ENCODE data around the gene RABEP2. TPM values are rescaled to one million over a fixed set of nuclear protein-coding genes. Genes with fewer than 3 reads are reported as not detected.
"Not testable (repeated sequence)": the region's sequence is repeated elsewhere in the genome, so short reads cannot be mapped to it uniquely, and the experiment has no call there.

Gene RABEP2
- total RNA-seq, 1 experiment from 2014 or later, result 17.6 TPM

GRCh38 chr16:28974007-28974436 is 49.0 kb upstream of the RABEP2 start:
- Histone ChIP-seq H3K36me3 (ENCODE audit: insufficient read depth, low read length, poor library complexity, severe bottlenecking) (no peaks in the 10 kb centered on the region), H3K27ac (ENCODE audit: low read depth, low read length, poor library complexity, severe bottlenecking) (peak overlapping the region; percentile 51), H3K4me1 (ENCODE audit: insufficient read depth, low read length, poor library complexity, severe bottlenecking) (peaks cover 8% of the 10 kb centered on the region), H3K9me3 (ENCODE audit: low read depth, low read length, poor library complexity, severe bottlenecking) (no peaks in the 10 kb centered on the region), H3K4me3 (ENCODE audit: low read depth, low read length, poor library complexity, severe bottlenecking) (peak overlapping the region; percentile 99), H3K27me3 (replicated peaks; ENCODE audit: insufficient read depth, low read depth, low read length, poor library complexity) (no peaks in the 10 kb centered on the region)
- TSS peak; percentile 98 for BruUV-seq (replicated peaks)
- ChIA-PET CTCF (no interaction called here), POLR2A (ENCODE audit: low non-redundant PET) (interaction anchor here (0.6 kb wide), 1 partner anchor 111 kb away, joined by 3 read pairs; no protein-coding TSS in a partner anchor)
- TF ChIP-seq EZH2 (IDR thresholded peaks at IDR 0.05; ENCODE audit: borderline replicate concordance, low read depth, low read length, poor library complexity, severe bottlenecking) (no peak), CTCF (conservative IDR thresholded peaks at IDR 0.05; ENCODE audit: low read depth, low read length) (peak; percentile 82)
- intact Hi-C loops (cut with micrococcal nuclease; ENCODE audit: unreplicated experiment), result no loop called here
- DNase-seq (ENCODE audit: low spot score), result peak; percentile 81

- H3K9me3 ChIP-seq (ENCODE audit: low read depth, low read length, poor library complexity, severe bottlenecking); H3K4me3 ChIP-seq (ENCODE audit: low read depth, low read length, poor library complexity, severe bottlenecking); H3K36me3 ChIP-seq (ENCODE audit: insufficient read depth, low read length, poor library complexity, severe bottlenecking); CTCF ChIA-PET; BruUV-seq (replicated peaks); H3K27ac ChIP-seq (ENCODE audit: low read depth, low read length, poor library complexity, severe bottlenecking); DNase-seq (ENCODE audit: low spot score); H3K4me1 ChIP-seq (ENCODE audit: insufficient read depth, low read length, poor library complexity, severe bottlenecking); H3K27me3 ChIP-seq (replicated peaks; ENCODE audit: insufficient read depth, low read depth, low read length, poor library complexity); intact Hi-C loops (cut with micrococcal nuclease; ENCODE audit: unreplicated experiment); POLR2A ChIA-PET (ENCODE audit: low non-redundant PET): not testable (repeated sequence)
Measured at GRCh38 chr16:28969696-28970095, 44.7 kb upstream of the RABEP2 start.

- Histone ChIP-seq H3K4me1 (ENCODE audit: insufficient read depth, low read length, poor library complexity, severe bottlenecking) (no peaks in the 10 kb centered on the region), H3K4me3 (ENCODE audit: low read depth, low read length, poor library complexity, severe bottlenecking) (no peak overlapping the region), H3K27ac (ENCODE audit: low read depth, low read length, poor library complexity, severe bottlenecking) (no peak overlapping the region), H3K36me3 (ENCODE audit: insufficient read depth, low read length, poor library complexity, severe bottlenecking) (peaks cover 23% of the 10 kb centered on the region), H3K27me3 (replicated peaks; ENCODE audit: insufficient read depth, low read depth, low read length, poor library complexity) (no peaks in the 10 kb centered on the region), H3K9me3 (ENCODE audit: low read depth, low read length, poor library complexity, severe bottlenecking) (no peaks in the 10 kb centered on the region)
- ChIA-PET CTCF (interaction anchor here (0.6 kb wide), 1 partner anchor 74 kb away, joined by 3 read pairs; no protein-coding TSS in a partner anchor), POLR2A (ENCODE audit: low non-redundant PET) (no interaction called here)
- TF ChIP-seq EZH2 (IDR thresholded peaks at IDR 0.05; ENCODE audit: borderline replicate concordance, low read depth, low read length, poor library complexity, severe bottlenecking) (no peak), CTCF (conservative IDR thresholded peaks at IDR 0.05; ENCODE audit: low read depth, low read length) (no peak)
- no peak for DNase-seq (ENCODE audit: low spot score)
- no TSS peak for BruUV-seq (replicated peaks)
- intact Hi-C loops (cut with micrococcal nuclease; ENCODE audit: unreplicated experiment), result no loop called here
Measured at GRCh38 chr16:28967156-28967555, 42.1 kb upstream of the RABEP2 start.

- peaks cover 34% of the 10 kb centered on the region for H3K36me3 ChIP-seq (ENCODE audit: insufficient read depth, low read length, poor library complexity, severe bottlenecking)
- DNase-seq (ENCODE audit: low spot score), result no peak
- no peak for TF ChIP-seq EZH2 (IDR thresholded peaks at IDR 0.05; ENCODE audit: borderline replicate concordance, low read depth, low read length, poor library complexity, severe bottlenecking)
- no TSS peak for BruUV-seq (replicated peaks)
- no peak overlapping the region for H3K4me3 ChIP-seq (ENCODE audit: low read depth, low read length, poor library complexity, severe bottlenecking)
- H3K4me1 ChIP-seq (ENCODE audit: insufficient read depth, low read length, poor library complexity, severe bottlenecking), result no peaks in the 10 kb centered on the region
- H3K9me3 ChIP-seq (ENCODE audit: low read depth, low read length, poor library complexity, severe bottlenecking), result no peaks in the 10 kb centered on the region
- no peaks in the 10 kb centered on the region for H3K27me3 ChIP-seq (replicated peaks; ENCODE audit: insufficient read depth, low read depth, low read length, poor library complexity)
- ChIA-PET CTCF (no interaction called here), POLR2A (ENCODE audit: low non-redundant PET) (no interaction called here)
- H3K27ac ChIP-seq (ENCODE audit: low read depth, low read length, poor library complexity, severe bottlenecking), result no peak overlapping the region
- intact Hi-C loops (cut with micrococcal nuclease; ENCODE audit: unreplicated experiment), result no loop called here
Measured at GRCh38 chr16:28964496-28964895, 39.5 kb upstream of the RABEP2 start.
